Skeletal muscle tissue (tissue), 4 donors: ENCODE results near the gene RCOR3. TPM values are rescaled to one million over a fixed set of nuclear protein-coding genes. Genes with fewer than 3 reads are reported as not detected.

Experiments
- H3K27ac ChIP-seq: one replicate; pipeline ENCODE4 v1.7.0; 2013; ENCODE audit warnings: mild to moderate bottlenecking, low read depth, low read length, inconsistent platforms
- H3K27me3 ChIP-seq, 3 donors: one replicate each; pipeline ENCODE4 v1.7.0; 2013; ENCODE audit warnings: low read length in 3 of 3; ENCODE audit not compliant: control insufficient read depth in 3 of 3, insufficient read depth in 3 of 3
- H3K36me3 ChIP-seq, 3 donors: one replicate each; pipeline ENCODE4 v1.7.0; 2013; ENCODE audit warnings: low read length in 3 of 3; ENCODE audit not compliant: control insufficient read depth in 3 of 3, insufficient read depth in 3 of 3
- H3K4me1 ChIP-seq, 3 donors: one replicate each; pipeline ENCODE4 v1.7.0; 2013; ENCODE audit warnings: low read length in 3 of 3, mild to moderate bottlenecking in 3 of 3; ENCODE audit not compliant: control insufficient read depth in 3 of 3, insufficient read depth in 3 of 3
- H3K4me3 ChIP-seq, 3 donors: one replicate each; pipeline ENCODE4 v1.7.0; 2013; ENCODE audit warnings: low read length in 3 of 3
- H3K9ac ChIP-seq, 3 donors: one replicate each; pipeline ENCODE4 v1.7.0; 2013; ENCODE audit warnings: low read length in 3 of 3, mild to moderate bottlenecking in 3 of 3, moderate library complexity in 2 of 3, low read depth in 1 of 3
- H3K9me3 ChIP-seq, 3 donors: one replicate each; pipeline ENCODE4 v1.7.0; 2013; ENCODE audit warnings: low read length in 3 of 3; ENCODE audit not compliant: control insufficient read depth in 3 of 3
- total RNA-seq: library from RNA; depleted of rRNA; stranded (reverse); fragments of >200 nt; gene quantifications from one replicate; pipeline ENCODE4 v1.2.3, GENCODE V29; 2014
- donor health status: Osteomylitis.

Gene RCOR3
- total RNA-seq, 1 donor from 2014 or later = 38.6 TPM

DNA sequence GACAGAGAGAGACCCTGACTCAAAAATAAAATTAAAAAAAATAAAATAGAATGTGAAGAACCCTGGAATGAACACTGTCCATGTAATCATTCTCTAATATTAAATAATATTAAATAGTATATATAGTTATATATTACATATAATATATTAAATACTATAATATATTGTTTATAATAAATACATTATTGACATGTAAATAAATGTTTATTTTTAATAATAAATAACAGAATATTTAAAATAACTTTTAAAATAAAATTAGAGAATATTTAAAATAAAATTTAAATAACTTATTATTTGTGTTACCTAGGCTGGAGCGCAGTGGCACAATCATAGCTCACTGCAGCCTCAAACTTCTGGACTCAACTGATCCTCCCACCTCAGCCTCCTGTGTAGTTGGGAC, 99.5 kb downstream of the RCOR3 start:
- no peaks in the 10 kb centered on the region for H3K4me1 ChIP-seq
- no peaks in the 10 kb centered on the region for H3K27me3 ChIP-seq
- no peak overlapping the region for H3K9ac ChIP-seq
- H3K27ac ChIP-seq = no peak overlapping the region
- no peaks in the 10 kb centered on the region for H3K9me3 ChIP-seq
- no peak overlapping the region for H3K4me3 ChIP-seq
- H3K36me3 ChIP-seq = peaks cover 0 to 3% (median 0%) of the 10 kb centered on the region in 3 donors

DNA sequence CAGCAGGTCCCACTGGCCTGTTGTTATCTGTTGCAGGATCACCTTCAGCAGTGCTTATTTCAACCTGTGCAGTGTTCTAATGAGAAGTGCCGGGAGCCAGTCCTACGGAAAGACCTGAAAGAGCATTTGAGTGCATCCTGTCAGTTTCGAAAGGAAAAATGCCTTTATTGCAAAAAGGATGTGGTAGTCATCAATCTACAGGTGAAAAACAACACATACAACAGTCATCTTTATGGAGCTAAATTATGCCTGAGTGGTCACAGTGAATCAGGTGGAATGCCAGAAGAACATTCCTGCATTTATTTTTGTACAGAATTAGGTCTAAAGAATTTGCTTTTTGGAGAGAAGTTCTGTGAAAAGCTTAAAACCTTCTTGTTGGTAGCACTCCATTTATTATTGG, 100.7 kb downstream of the RCOR3 start:
- no peaks in the 10 kb centered on the region for H3K36me3 ChIP-seq
- no peaks in the 10 kb centered on the region for H3K4me1 ChIP-seq
- H3K9me3 ChIP-seq = no peaks in the 10 kb centered on the region
- no peaks in the 10 kb centered on the region for H3K27me3 ChIP-seq
- no peak overlapping the region for H3K4me3 ChIP-seq
- no peak overlapping the region for H3K27ac ChIP-seq
- H3K9ac ChIP-seq = no peak overlapping the region

- H3K9me3 ChIP-seq = no peaks in the 10 kb centered on the region
These were observed 102.0 kb downstream of the RCOR3 start for GRCh38 chr1:211361202-211361601.

More at GRCh38 chr1:211361202-211361601, 102.0 kb downstream of the RCOR3 start:
- Histone ChIP-seq H3K36me3 (no peaks in the 10 kb centered on the region), H3K27ac (no peak overlapping the region), H3K9ac (no peak overlapping the region), H3K27me3 (no peaks in the 10 kb centered on the region), H3K4me3 (no peak overlapping the region), H3K4me1 (no peaks in the 10 kb centered on the region)

Other genes starting within 250 kb of the RCOR3 start
- 0.52 TPM for gene KCNH1, start 125.2 kb upstream of the RCOR3 start, total RNA-seq
- gene TRAF5, start 67.5 kb downstream of the RCOR3 start, total RNA-seq = 13.0 TPM
- gene RD3, start 232.8 kb downstream of the RCOR3 start, total RNA-seq = under 0.01 TPM